Measurements from ENCODE around the gene PAX4. TPM values are rescaled to one million over a fixed set of nuclear protein-coding genes. Genes with fewer than 3 reads are reported as not detected.

Gene PAX4
- total and polyA plus RNA-seq, 9 of the 15 experiments (the other 6 are each of a cell fraction or from before 2014, with no cell fraction given): not detected

GRCh38 chr7:127651556-127652332, 33.8 kb upstream of the PAX4 start, which contains the start of gene SND1 (continued):
- TF ChIP-seq SAFB2 (IDR thresholded peaks at IDR 0.05; ENCODE audit: borderline replicate concordance, low read depth, low read length, severe bottlenecking) (no peak), KDM2B (CRISPR knock-in tag; IDR thresholded peaks at IDR 0.05) (peak; percentile 83), HMGN3 (IDR thresholded peaks at IDR 0.05; ENCODE audit: borderline replicate concordance, extremely low read depth, insufficient read length, low read depth, low read length) (peak; percentile 95), BRD4 (IDR thresholded peaks at IDR 0.05) (peak; percentile 83; the same call in 1 of the 2 replicates), NCOA2 (IDR thresholded peaks at IDR 0.05; ENCODE audit: partially characterized antibody in 2 of 2) (no peak), EGR1 (conservative IDR thresholded peaks at IDR 0.05) (no peak; the same call in 1 of the 2 replicates), HSF4 (CRISPR knock-in tag; IDR thresholded peaks at IDR 0.05; ENCODE audit: borderline replicate concordance) (peak; percentile 72; the same call in 1 of the 2 replicates), RBM17 (IDR thresholded peaks at IDR 0.05; ENCODE audit: borderline replicate concordance, low read depth, low read length) (no peak), FIP1L1 (IDR thresholded peaks at IDR 0.05; ENCODE audit: low read depth, low read length, poor library complexity, severe bottlenecking) (peak; percentile 64), ZNF695 (CRISPR knock-in tag; IDR thresholded peaks at IDR 0.05) (no peak), SOX6 (IDR thresholded peaks at IDR 0.05) (0 out of 2 replicates have a peak, but pooled peaks have one; percentile 24), SMAD3 (CRISPR knock-in tag; conservative IDR thresholded peaks at IDR 0.05) (no peak; the same call in 1 of the 2 replicates), ZC3H8 (IDR thresholded peaks at IDR 0.05) (no peak), ZNF449 (CRISPR knock-in tag; IDR thresholded peaks at IDR 0.05) (peak; percentile 57; the same call in 1 of the 2 replicates), STAT6 (CRISPR knock-in tag; IDR thresholded peaks at IDR 0.05) (peak; percentile 35), ZNF77 (CRISPR knock-in tag; IDR thresholded peaks at IDR 0.05) (no peak), TCF7 (IDR thresholded peaks at IDR 0.05; ENCODE audit: borderline replicate concordance) (no peak), ELF1 (tag; IDR thresholded peaks at IDR 0.05) (peak; percentile 96), MAX (CRISPR knock-in tag; IDR thresholded peaks at IDR 0.05) (peak; percentile 64), NR3C1 (CRISPR knock-in tag; IDR thresholded peaks at IDR 0.05) (peak; percentile 71; the same call in 1 of the 2 replicates), PKNOX1 (IDR thresholded peaks at IDR 0.05) (peak; percentile 87), BCL6 (CRISPR knock-in tag; IDR thresholded peaks at IDR 0.05) (no peak), CEBPG (CRISPR knock-in tag; IDR thresholded peaks at IDR 0.05) (no peak), CEBPG (tag; conservative IDR thresholded peaks at IDR 0.05 in 1 of 2, IDR thresholded peaks at IDR 0.05 in 1 of 2) (no peak), ZNF717 (CRISPR knock-in tag; IDR thresholded peaks at IDR 0.05) (no peak)

Measured in K562 (cell line).